ENCODE data around the gene PEX11B. TPM values are rescaled to one million over a fixed set of nuclear protein-coding genes. Genes with fewer than 3 reads are reported as not detected.
A peak's percentile ranks its signal among the peaks of the same experiment; 100 is the strongest.

PEX11B gene
- total and polyA plus RNA-seq, 2 of the 8 experiments (the other 6 are each of a cell fraction or from before 2014, with no cell fraction given) = 9.1 to 15.1 TPM

DNA sequence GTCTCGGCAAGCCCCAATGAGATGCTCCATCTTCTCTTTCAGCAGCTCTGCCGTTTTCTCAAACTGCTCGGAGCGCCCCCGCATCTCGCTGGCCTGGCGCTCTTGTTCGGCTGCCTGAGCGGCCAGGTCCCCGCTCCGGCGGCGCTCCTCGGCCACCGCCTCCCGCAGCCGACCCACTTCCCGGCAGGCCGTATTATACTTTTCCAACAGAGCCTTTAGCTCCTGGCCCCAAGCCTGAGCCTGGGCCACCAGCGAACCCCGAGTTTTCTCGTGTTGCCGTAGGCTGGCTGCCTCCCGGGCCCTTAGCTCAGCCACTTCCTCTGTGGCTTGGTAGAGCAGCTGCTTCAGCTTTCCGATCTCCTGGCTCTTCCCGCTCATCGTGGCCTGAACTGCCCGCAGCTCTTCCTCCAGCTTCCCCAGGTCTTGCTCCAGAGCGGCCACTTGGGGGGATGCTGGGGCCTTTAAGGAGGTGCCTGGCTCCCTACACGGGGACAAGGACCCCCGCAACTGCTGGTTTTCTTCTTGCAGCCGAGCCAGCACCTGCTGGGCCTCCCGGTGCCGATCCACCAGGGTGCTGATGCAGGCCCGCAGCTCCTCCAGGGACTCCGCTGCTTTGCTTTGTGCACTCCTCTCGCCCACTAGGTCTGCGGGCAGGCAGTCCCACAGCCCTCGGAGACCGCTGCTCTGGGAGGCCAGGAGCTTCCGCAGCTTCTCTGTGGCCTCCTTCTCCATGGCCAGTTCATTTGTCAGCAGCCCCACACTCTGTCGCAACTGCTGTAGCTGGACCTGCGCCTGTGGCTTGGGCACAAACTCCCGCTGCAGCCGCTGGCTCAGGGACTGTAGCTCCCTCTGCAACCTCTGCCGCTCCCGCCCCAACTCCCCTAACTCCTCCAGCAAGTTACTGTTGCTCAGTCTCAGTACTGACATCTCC, 46.3 kb downstream of the PEX11B start (continued):
- TF ChIP-seq, protein P1, sequence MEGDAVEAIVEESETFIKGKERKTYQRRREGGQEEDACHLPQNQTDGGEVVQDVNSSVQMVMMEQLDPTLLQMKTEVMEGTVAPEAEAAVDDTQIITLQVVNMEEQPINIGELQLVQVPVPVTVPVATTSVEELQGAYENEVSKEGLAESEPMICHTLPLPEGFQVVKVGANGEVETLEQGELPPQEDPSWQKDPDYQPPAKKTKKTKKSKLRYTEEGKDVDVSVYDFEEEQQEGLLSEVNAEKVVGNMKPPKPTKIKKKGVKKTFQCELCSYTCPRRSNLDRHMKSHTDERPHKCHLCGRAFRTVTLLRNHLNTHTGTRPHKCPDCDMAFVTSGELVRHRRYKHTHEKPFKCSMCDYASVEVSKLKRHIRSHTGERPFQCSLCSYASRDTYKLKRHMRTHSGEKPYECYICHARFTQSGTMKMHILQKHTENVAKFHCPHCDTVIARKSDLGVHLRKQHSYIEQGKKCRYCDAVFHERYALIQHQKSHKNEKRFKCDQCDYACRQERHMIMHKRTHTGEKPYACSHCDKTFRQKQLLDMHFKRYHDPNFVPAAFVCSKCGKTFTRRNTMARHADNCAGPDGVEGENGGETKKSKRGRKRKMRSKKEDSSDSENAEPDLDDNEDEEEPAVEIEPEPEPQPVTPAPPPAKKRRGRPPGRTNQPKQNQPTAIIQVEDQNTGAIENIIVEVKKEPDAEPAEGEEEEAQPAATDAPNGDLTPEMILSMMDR (IDR thresholded peaks at IDR 0.05; ENCODE audit: control extremely low read depth in 1 of 3, insufficient read depth in 1 of 3, low read depth in 1 of 3, low read length in 3 of 3) = no peak
- 0 out of 2 replicates have a peak, but pooled peaks have one; percentile 22 for TF ChIP-seq TAF1 (IDR thresholded peaks at IDR 0.05; ENCODE audit: low read depth, low read length)
- TF ChIP-seq SUZ12 (IDR thresholded peaks at IDR 0.05; ENCODE audit: low read length) = peak; percentile 55; the same call in 1 of the 2 replicates
- TF ChIP-seq, protein P2, sequence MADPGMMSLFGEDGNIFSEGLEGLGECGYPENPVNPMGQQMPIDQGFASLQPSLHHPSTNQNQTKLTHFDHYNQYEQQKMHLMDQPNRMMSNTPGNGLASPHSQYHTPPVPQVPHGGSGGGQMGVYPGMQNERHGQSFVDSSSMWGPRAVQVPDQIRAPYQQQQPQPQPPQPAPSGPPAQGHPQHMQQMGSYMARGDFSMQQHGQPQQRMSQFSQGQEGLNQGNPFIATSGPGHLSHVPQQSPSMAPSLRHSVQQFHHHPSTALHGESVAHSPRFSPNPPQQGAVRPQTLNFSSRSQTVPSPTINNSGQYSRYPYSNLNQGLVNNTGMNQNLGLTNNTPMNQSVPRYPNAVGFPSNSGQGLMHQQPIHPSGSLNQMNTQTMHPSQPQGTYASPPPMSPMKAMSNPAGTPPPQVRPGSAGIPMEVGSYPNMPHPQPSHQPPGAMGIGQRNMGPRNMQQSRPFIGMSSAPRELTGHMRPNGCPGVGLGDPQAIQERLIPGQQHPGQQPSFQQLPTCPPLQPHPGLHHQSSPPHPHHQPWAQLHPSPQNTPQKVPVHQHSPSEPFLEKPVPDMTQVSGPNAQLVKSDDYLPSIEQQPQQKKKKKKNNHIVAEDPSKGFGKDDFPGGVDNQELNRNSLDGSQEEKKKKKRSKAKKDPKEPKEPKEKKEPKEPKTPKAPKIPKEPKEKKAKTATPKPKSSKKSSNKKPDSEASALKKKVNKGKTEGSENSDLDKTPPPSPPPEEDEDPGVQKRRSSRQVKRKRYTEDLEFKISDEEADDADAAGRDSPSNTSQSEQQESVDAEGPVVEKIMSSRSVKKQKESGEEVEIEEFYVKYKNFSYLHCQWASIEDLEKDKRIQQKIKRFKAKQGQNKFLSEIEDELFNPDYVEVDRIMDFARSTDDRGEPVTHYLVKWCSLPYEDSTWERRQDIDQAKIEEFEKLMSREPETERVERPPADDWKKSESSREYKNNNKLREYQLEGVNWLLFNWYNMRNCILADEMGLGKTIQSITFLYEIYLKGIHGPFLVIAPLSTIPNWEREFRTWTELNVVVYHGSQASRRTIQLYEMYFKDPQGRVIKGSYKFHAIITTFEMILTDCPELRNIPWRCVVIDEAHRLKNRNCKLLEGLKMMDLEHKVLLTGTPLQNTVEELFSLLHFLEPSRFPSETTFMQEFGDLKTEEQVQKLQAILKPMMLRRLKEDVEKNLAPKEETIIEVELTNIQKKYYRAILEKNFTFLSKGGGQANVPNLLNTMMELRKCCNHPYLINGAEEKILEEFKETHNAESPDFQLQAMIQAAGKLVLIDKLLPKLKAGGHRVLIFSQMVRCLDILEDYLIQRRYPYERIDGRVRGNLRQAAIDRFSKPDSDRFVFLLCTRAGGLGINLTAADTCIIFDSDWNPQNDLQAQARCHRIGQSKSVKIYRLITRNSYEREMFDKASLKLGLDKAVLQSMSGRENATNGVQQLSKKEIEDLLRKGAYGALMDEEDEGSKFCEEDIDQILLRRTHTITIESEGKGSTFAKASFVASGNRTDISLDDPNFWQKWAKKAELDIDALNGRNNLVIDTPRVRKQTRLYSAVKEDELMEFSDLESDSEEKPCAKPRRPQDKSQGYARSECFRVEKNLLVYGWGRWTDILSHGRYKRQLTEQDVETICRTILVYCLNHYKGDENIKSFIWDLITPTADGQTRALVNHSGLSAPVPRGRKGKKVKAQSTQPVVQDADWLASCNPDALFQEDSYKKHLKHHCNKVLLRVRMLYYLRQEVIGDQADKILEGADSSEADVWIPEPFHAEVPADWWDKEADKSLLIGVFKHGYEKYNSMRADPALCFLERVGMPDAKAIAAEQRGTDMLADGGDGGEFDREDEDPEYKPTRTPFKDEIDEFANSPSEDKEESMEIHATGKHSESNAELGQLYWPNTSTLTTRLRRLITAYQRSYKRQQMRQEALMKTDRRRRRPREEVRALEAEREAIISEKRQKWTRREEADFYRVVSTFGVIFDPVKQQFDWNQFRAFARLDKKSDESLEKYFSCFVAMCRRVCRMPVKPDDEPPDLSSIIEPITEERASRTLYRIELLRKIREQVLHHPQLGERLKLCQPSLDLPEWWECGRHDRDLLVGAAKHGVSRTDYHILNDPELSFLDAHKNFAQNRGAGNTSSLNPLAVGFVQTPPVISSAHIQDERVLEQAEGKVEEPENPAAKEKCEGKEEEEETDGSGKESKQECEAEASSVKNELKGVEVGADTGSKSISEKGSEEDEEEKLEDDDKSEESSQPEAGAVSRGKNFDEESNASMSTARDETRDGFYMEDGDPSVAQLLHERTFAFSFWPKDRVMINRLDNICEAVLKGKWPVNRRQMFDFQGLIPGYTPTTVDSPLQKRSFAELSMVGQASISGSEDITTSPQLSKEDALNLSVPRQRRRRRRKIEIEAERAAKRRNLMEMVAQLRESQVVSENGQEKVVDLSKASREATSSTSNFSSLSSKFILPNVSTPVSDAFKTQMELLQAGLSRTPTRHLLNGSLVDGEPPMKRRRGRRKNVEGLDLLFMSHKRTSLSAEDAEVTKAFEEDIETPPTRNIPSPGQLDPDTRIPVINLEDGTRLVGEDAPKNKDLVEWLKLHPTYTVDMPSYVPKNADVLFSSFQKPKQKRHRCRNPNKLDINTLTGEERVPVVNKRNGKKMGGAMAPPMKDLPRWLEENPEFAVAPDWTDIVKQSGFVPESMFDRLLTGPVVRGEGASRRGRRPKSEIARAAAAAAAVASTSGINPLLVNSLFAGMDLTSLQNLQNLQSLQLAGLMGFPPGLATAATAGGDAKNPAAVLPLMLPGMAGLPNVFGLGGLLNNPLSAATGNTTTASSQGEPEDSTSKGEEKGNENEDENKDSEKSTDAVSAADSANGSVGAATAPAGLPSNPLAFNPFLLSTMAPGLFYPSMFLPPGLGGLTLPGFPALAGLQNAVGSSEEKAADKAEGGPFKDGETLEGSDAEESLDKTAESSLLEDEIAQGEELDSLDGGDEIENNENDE (IDR thresholded peaks at IDR 0.05; ENCODE audit: insufficient replicate concordance, low read length) = no peak
- peak; percentile 31; the same call in 1 of the 2 replicates for TF ChIP-seq TBP (IDR thresholded peaks at IDR 0.05; ENCODE audit: low read depth, low read length)
- TF ChIP-seq POLR2A (IDR thresholded peaks at IDR 0.05; ENCODE audit: control extremely low read depth in 1 of 2, low read depth in 2 of 2, low read length in 2 of 2) = 0 out of 3 replicates have a peak, but pooled peaks of 1 of the 2 experiments have one; percentile 19
- no peak for TF ChIP-seq CBX5 (IDR thresholded peaks at IDR 0.05; ENCODE audit: low read depth, low read length)
